Fibroblast of lung (primary cell): ENCODE data around the gene SLC6A8.
"Not testable (repeated sequence)": the region's sequence is repeated elsewhere in the genome, so short reads cannot be mapped to it uniquely, and the experiment has no call there.

Experiments used
- EZH2 ChIP-seq: IDR thresholded peaks from 2 replicates; pipeline ENCODE4 v1.5.1; 2012; ENCODE audit warnings: low read length, control low read depth, mild to moderate bottlenecking; ENCODE audit errors: missing control alignments
- TF ChIP-seq, protein P1 (sequence below), 2 donors: IDR thresholded peaks in 1 of 2; conservative IDR thresholded peaks in 1 of 2; 1 replicate in 1 of 2; 2 replicates in 1 of 2; pipeline ENCODE4 v1.5.1; 2011 to 2012; ENCODE audit warnings: low read length in 2 of 2, control low read depth in 1 of 2, inconsistent platforms in 1 of 2, low read depth in 1 of 2, mild to moderate bottlenecking in 1 of 2

GRCh38 chrX:153699784-153700371 lies 12.2 kb downstream of the SLC6A8 start:
- TF ChIP-seq, protein P1, sequence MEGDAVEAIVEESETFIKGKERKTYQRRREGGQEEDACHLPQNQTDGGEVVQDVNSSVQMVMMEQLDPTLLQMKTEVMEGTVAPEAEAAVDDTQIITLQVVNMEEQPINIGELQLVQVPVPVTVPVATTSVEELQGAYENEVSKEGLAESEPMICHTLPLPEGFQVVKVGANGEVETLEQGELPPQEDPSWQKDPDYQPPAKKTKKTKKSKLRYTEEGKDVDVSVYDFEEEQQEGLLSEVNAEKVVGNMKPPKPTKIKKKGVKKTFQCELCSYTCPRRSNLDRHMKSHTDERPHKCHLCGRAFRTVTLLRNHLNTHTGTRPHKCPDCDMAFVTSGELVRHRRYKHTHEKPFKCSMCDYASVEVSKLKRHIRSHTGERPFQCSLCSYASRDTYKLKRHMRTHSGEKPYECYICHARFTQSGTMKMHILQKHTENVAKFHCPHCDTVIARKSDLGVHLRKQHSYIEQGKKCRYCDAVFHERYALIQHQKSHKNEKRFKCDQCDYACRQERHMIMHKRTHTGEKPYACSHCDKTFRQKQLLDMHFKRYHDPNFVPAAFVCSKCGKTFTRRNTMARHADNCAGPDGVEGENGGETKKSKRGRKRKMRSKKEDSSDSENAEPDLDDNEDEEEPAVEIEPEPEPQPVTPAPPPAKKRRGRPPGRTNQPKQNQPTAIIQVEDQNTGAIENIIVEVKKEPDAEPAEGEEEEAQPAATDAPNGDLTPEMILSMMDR (conservative IDR thresholded peaks at IDR 0.05 in 1 of 2, IDR thresholded peaks at IDR 0.05 in 1 of 2; ENCODE audit: low read depth in 1 of 2, low read length in 2 of 2): not testable (repeated sequence)
- TF ChIP-seq EZH2: not testable (repeated sequence)
